Common myeloid progenitor, CD34-positive (primary cell): Measurements from ENCODE around the gene INTS11.

Source experiments
- CTCF ChIA-PET: fragments of 350-600 bp; sonication (Branson Sonifier 250); formaldehyde crosslinking; loops from one replicate; lab custom pipeline; 2021; ENCODE audit warnings: antibody characterized with exemption; lab: Charles Lee
- POLR2A ChIA-PET: fragments of 350-600 bp; sonication (Branson Sonifier 250); formaldehyde crosslinking; loops from one replicate; lab custom pipeline; 2021; ENCODE audit warnings: antibody characterized with exemption; lab: Charles Lee
- DNase-seq, 3 donors: peaks; one replicate each; pipeline versions ENCODE4 v3.0.0 to v3.0.0-alpha.2; 2013
- H3K27ac ChIP-seq, 2 experiments: 1 replicate in 1 of 2; 2 replicates in 1 of 2; pipeline ENCODE4 v1.7.0; 2013; ENCODE audit warnings: inconsistent platforms in 2 of 2, low read length in 2 of 2, mild to moderate bottlenecking in 2 of 2, low read depth in 1 of 2, moderate library complexity in 1 of 2; ENCODE audit not compliant: severe bottlenecking in 2 of 2, insufficient read depth in 1 of 2, poor library complexity in 1 of 2
- H3K27me3 ChIP-seq, 5 experiments: replicated peaks in 2 of 5; 1 replicate in 3 of 5; 2 replicates in 2 of 5; pipeline versions ENCODE4 v1.6.1 to v1.7.0; 2013; ENCODE audit warnings: low read length in 4 of 5, mild to moderate bottlenecking in 2 of 5, moderate library complexity in 2 of 5, inconsistent platforms in 1 of 5; ENCODE audit not compliant: insufficient read depth in 5 of 5, control insufficient read depth in 4 of 5
- H3K36me3 ChIP-seq, 4 experiments: 1 replicate in 2 of 4; 2 replicates in 2 of 4; pipeline versions ENCODE4 v1.6.1 to v1.7.0; 2013; ENCODE audit warnings: low read length in 3 of 4, control low read depth in 1 of 4, mild to moderate bottlenecking in 1 of 4; ENCODE audit not compliant: control insufficient read depth in 4 of 4, insufficient read depth in 4 of 4
- H3K4me1 ChIP-seq, 4 experiments: 1 replicate in 3 of 4; 2 replicates in 1 of 4; pipeline versions ENCODE4 v1.6.1 to v1.7.1; 2013; ENCODE audit warnings: low read length in 3 of 4, mild to moderate bottlenecking in 3 of 4, control low read depth in 1 of 4, inconsistent platforms in 1 of 4, moderate library complexity in 1 of 4; ENCODE audit not compliant: control insufficient read depth in 4 of 4, insufficient read depth in 4 of 4; ENCODE audit errors: control extremely low read depth in 1 of 4
- H3K4me3 ChIP-seq, 7 experiments: 1 replicate in 4 of 7; 2 replicates in 3 of 7; pipeline versions ENCODE4 v1.5.1 to v1.7.0; 2013; ENCODE audit warnings: mild to moderate bottlenecking in 7 of 7, low read length in 6 of 7, moderate library complexity in 6 of 7, inconsistent platforms in 2 of 7, low read depth in 2 of 7, control low read depth in 1 of 7; ENCODE audit not compliant: insufficient read depth in 4 of 7, control insufficient read depth in 1 of 7; ENCODE audit errors: extremely low read depth in 1 of 7
- H3K9me3 ChIP-seq, 5 experiments: 1 replicate in 4 of 5; 2 replicates in 1 of 5; pipeline versions ENCODE4 v1.6.1 to v1.7.1; 2013; ENCODE audit warnings: low read length in 4 of 5, mild to moderate bottlenecking in 2 of 5, inconsistent platforms in 1 of 5, low read depth in 1 of 5, moderate library complexity in 1 of 5; ENCODE audit not compliant: control insufficient read depth in 4 of 5, insufficient read depth in 2 of 5; ENCODE audit errors: control extremely low read depth in 1 of 5
- WGBS: methylation state at CpG from one replicate; pipeline ENCODE4 v1.1.5; 2013; ENCODE audit not compliant: insufficient coverage; 5-methylcytosine and 5-hydroxymethylcytosine counted together

INTS11 gene

GRCh38 chr1:1287288-1288110 is 37.0 kb downstream of the INTS11 start:
- 92% methylated on average over 25 of the region's 46 CpGs for WGBS
- Histone ChIP-seq H3K9me3 (no peaks in the 10 kb centered on the region), H3K36me3 (no peaks in the 10 kb centered on the region), H3K27ac (no peak overlapping the region), H3K4me1 (no peaks in the 10 kb centered on the region), H3K4me3 (no peak overlapping the region), H3K27me3 (no peaks in the 10 kb centered on the region)
- ChIA-PET POLR2A (no interaction called here), CTCF (interaction anchor here (0.7 to 1.5 kb wide), 5 partner anchors 12 to 166 kb away, joined by 3 to 4 read pairs (median 3); no protein-coding TSS in a partner anchor)
- no peak for DNase-seq

- DNase-seq = no peak
- no peaks in the 10 kb centered on the region for H3K36me3 ChIP-seq
- H3K4me1 ChIP-seq = no peaks in the 10 kb centered on the region
- 85% methylated on average over 35 of the region's 50 CpGs for WGBS
- H3K27me3 ChIP-seq = no peaks in the 10 kb centered on the region
- H3K4me3 ChIP-seq = no peak overlapping the region
- H3K27ac ChIP-seq = no peak overlapping the region
- no peaks in the 10 kb centered on the region for H3K9me3 ChIP-seq
- ChIA-PET POLR2A (no interaction called here), CTCF (interaction anchor here (0.7 to 1.5 kb wide), 5 partner anchors 11 to 165 kb away, joined by 3 to 4 read pairs (median 3); no protein-coding TSS in a partner anchor)
Observed at GRCh38 chr1:1286313-1287261, 37.9 kb downstream of the INTS11 start.

GRCh38 chr1:1285611-1286311 is 38.7 kb downstream of the INTS11 start:
- Histone ChIP-seq H3K9me3 (no peaks in the 10 kb centered on the region), H3K4me3 (no peak overlapping the region), H3K27me3 (no peaks in the 10 kb centered on the region), H3K4me1 (no peaks in the 10 kb centered on the region), H3K27ac (no peak overlapping the region), H3K36me3 (no peaks in the 10 kb centered on the region)
- ChIA-PET CTCF (no interaction called here), POLR2A (no interaction called here)
- DNase-seq = no peak
- 82% methylated on average over 36 of the region's 37 CpGs for WGBS

GRCh38 chr1:1285102-1285571 is 39.3 kb downstream of the INTS11 start:
- Histone ChIP-seq H3K4me3 (no peak overlapping the region), H3K27me3 (no peaks in the 10 kb centered on the region), H3K27ac (no peak overlapping the region), H3K9me3 (no peaks in the 10 kb centered on the region), H3K36me3 (no peaks in the 10 kb centered on the region), H3K4me1 (no peaks in the 10 kb centered on the region)
- CTCF ChIA-PET = interaction anchor here (1.7 kb wide), 1 partner anchor 20 kb away, joined by 4 read pairs; no protein-coding TSS in a partner anchor
- 98% methylated on average over 17 of the region's 22 CpGs for WGBS
- no peak for DNase-seq
- POLR2A ChIA-PET = no interaction called here

GRCh38 chr1:1284221-1285101 is 40.0 kb downstream of the INTS11 start:
- no peak for DNase-seq
- Histone ChIP-seq H3K4me3 (no peak overlapping the region), H3K36me3 (no peaks in the 10 kb centered on the region), H3K27ac (no peak overlapping the region), H3K27me3 (no peaks in the 10 kb centered on the region), H3K9me3 (no peaks in the 10 kb centered on the region), H3K4me1 (no peaks in the 10 kb centered on the region)
- WGBS = 96% methylated on average over 25 of the region's 32 CpGs
- POLR2A ChIA-PET = no interaction called here
- CTCF ChIA-PET = interaction anchor here (1.4 to 1.7 kb wide), 2 partner anchors 7 to 21 kb away, joined by 3 to 4 read pairs; no protein-coding TSS in a partner anchor

- Histone ChIP-seq H3K36me3 (no peaks in the 10 kb centered on the region), H3K9me3 (no peaks in the 10 kb centered on the region), H3K4me3 (no peak overlapping the region), H3K27me3 (no peaks in the 10 kb centered on the region), H3K27ac (no peak overlapping the region), H3K4me1 (no peaks in the 10 kb centered on the region)
- ChIA-PET CTCF (interaction anchor here (1.4 to 1.7 kb wide), 2 partner anchors 8 to 21 kb away, joined by 3 to 4 read pairs; no protein-coding TSS in a partner anchor), POLR2A (no interaction called here)
- 7% methylated on average over 3 of the region's 9 CpGs for WGBS
- peak; percentile 48 to 59 (median 56) for DNase-seq
Observed at GRCh38 chr1:1283821-1284220, 40.6 kb downstream of the INTS11 start.
